K562 (cell line): ENCODE data around the gene ANP32B. TPM values are rescaled to one million over a fixed set of nuclear protein-coding genes. Genes with fewer than 3 reads are reported as not detected.

Experiments
- ATF2 ChIP-seq: sonication (generic); formaldehyde crosslinking; IDR thresholded peaks from 2 replicates; pipeline ENCODE4 v1.8.1; 2022; ENCODE audit warnings: missing genetic modification reagents
- CREB3L1 ChIP-seq: fragments of 450-650 bp; IDR thresholded peaks from 2 replicates; pipeline ENCODE4 v1.6.1; 2014; ENCODE audit warnings: low read depth, mild to moderate bottlenecking, moderate library complexity, borderline replicate concordance
- CREBBP ChIP-seq: IDR thresholded peaks from one replicate; pipeline ENCODE4 v1.6.1; 2012; ENCODE audit warnings: low read depth, mild to moderate bottlenecking, control low read depth, inconsistent platforms, low read length
- ELK1 ChIP-seq: sonication (generic); formaldehyde crosslinking; IDR thresholded peaks from 2 replicates; pipeline ENCODE4 v1.8.1; 2022; ENCODE audit warnings: missing genetic modification reagents
- FOXM1 ChIP-seq, 2 experiments: fragments of 450-650 bp in 1 of 2; sonication (generic) in 1 of 2; formaldehyde crosslinking in 1 of 2; IDR thresholded peaks; 2 replicates each; pipeline versions ENCODE4 v1.6.1 to v1.9.0; 2017 to 2022; ENCODE audit warnings: low read depth in 2 of 2, mild to moderate bottlenecking in 2 of 2, missing genetic modification reagents in 1 of 2, moderate library complexity in 1 of 2
- GTF2A2 ChIP-seq: IDR thresholded peaks from 2 replicates; pipeline ENCODE4 v1.6.1; 2016; ENCODE audit warnings: mild to moderate bottlenecking, missing genetic modification characterization, missing compliant biosample characterization
- HNRNPLL ChIP-seq: fragments of 200-400 bp; formaldehyde crosslinking; IDR thresholded peaks from 2 replicates; pipeline ENCODE4 v1.6.1; 2017; ENCODE audit warnings: low read length, low read depth, mild to moderate bottlenecking; ENCODE audit not compliant: poor library complexity, severe bottlenecking
- HOMEZ ChIP-seq: fragments of 250-450 bp; sonication (Bioruptor Pico); IDR thresholded peaks from 2 replicates; pipeline ENCODE4 v1.4.0; 2020; ENCODE audit warnings: mild to moderate bottlenecking, moderate library complexity
- MLX ChIP-seq, 2 experiments: fragments of 450-650 bp in 1 of 2; sonication (generic) in 1 of 2; formaldehyde crosslinking; conservative IDR thresholded peaks; 2 replicates each; pipeline versions ENCODE4 v1.4.0 to v1.8.1; 2020 to 2022; ENCODE audit warnings: mild to moderate bottlenecking in 1 of 2, missing genetic modification reagents in 1 of 2
- PTRF ChIP-seq: fragments of 450-650 bp; IDR thresholded peaks from 2 replicates; pipeline ENCODE4 v1.6.1; 2016; ENCODE audit warnings: mild to moderate bottlenecking, missing genetic modification characterization, missing compliant biosample characterization
- TRIM25 ChIP-seq: fragments of 450-650 bp; IDR thresholded peaks from 2 replicates; pipeline ENCODE4 v1.7.0; 2016; ENCODE audit warnings: borderline replicate concordance
- WHSC1 ChIP-seq: IDR thresholded peaks from one replicate; pipeline ENCODE4 v1.6.1; 2012; ENCODE audit warnings: low read length, control low read depth, inconsistent platforms
- ZFX ChIP-seq: sonication (generic); formaldehyde crosslinking; IDR thresholded peaks from 2 replicates; pipeline ENCODE4 v1.8.0; 2022; ENCODE audit warnings: mild to moderate bottlenecking, missing genetic modification reagents, moderate library complexity
- ZNF282 ChIP-seq: sonication (generic); formaldehyde crosslinking; IDR thresholded peaks from 2 replicates; pipeline ENCODE4 v1.8.1; 2023; ENCODE audit warnings: missing genetic modification reagents
- ZNF384 ChIP-seq: IDR thresholded peaks from 2 replicates; pipeline ENCODE4 v1.6.1; 2012; ENCODE audit warnings: low read depth, low read length, improper control_type of control experiment
- ZNF586 ChIP-seq: fragments of 450-650 bp; formaldehyde crosslinking; conservative IDR thresholded peaks from 2 replicates; pipeline ENCODE4 v1.4.0; 2020; ENCODE audit warnings: mild to moderate bottlenecking, moderate library complexity
- ZNF695 ChIP-seq: fragments of 450-650 bp; formaldehyde crosslinking; IDR thresholded peaks from 2 replicates; pipeline ENCODE4 v1.4.0; 2020; ENCODE audit warnings: mild to moderate bottlenecking, moderate library complexity
- ZNF75A ChIP-seq: fragments of 450-650 bp; formaldehyde crosslinking; IDR thresholded peaks from 2 replicates; pipeline ENCODE4 v1.4.0; 2020; ENCODE audit warnings: mild to moderate bottlenecking
- ZZZ3 ChIP-seq: fragments of 450-650 bp; IDR thresholded peaks from 2 replicates; pipeline ENCODE4 v1.6.1; 2016; ENCODE audit warnings: antibody characterized with exemption, mild to moderate bottlenecking, moderate library complexity
- polyA plus RNA-seq, 8 experiments: library from polyadenylated mRNA; depleted of rRNA in 4 of 8; stranded (reverse) in 5 of 8; unstranded in 3 of 8; fragments of >200 nt; fragmentation: Nextera tagmentation in 2 of 8; fragmentation: Illumina TruSeq in 1 of 8; extraction: Ambion mirVana in 2 of 8; extraction: Trizol in 1 of 8; gene quantifications; 2 replicates each; pipeline versions ENCODE4 v1.2.1 to v1.2.3, GENCODE V29; 2011 to 2014; ENCODE audit warnings: inconsistent platforms in 1 of 8, missing spikeins in 1 of 8
- total RNA-seq, 7 experiments: library from RNA; depleted of rRNA in 6 of 7; stranded (reverse); fragments of >200 nt in 6 of 7; fragmentation: Illumina TruSeq in 2 of 7; extraction: Trizol in 2 of 7; gene quantifications; 2 replicates each; pipeline versions ENCODE4 v1.2.1 to v1.2.3, GENCODE V29; 2011 to 2021; ENCODE audit warnings: low replicate concordance in 1 of 7

ANP32B gene
- total and polyA plus RNA-seq, 9 of the 15 experiments (the other 6 are each of a cell fraction or from before 2014, with no cell fraction given) = 68.9 to 815 (median 141) TPM

- TF ChIP-seq ZZZ3 (no peak), CREBBP (no peak), ZNF384 (no peak), ZNF75A (CRISPR knock-in tag) (no peak), PTRF (no peak), GTF2A2 (tag) (no peak), CREB3L1 (peak; percentile 28; the same call in 1 of the 2 replicates), MLX (CRISPR knock-in tag; conservative IDR thresholded peaks at IDR 0.05) (no peak), HNRNPLL (no peak), ATF2 (CRISPR knock-in tag) (no peak; the same call in 1 of the 2 replicates), ZNF586 (CRISPR knock-in tag) (peak; percentile 80; the same call in 1 of the 2 replicates), ZNF282 (CRISPR knock-in tag) (no peak), WHSC1 (no peak), FOXM1 (IDR thresholded peaks at IDR 0.05; ENCODE audit: low read depth) (no peak), FOXM1 (CRISPR knock-in tag; IDR thresholded peaks at IDR 0.05; ENCODE audit: low read depth) (peak; percentile 11; the same call in 1 of the 2 replicates), ZNF695 (CRISPR knock-in tag) (no peak), ZFX (CRISPR knock-in tag) (no peak; the same call in 1 of the 2 replicates), ELK1 (CRISPR knock-in tag) (no peak), TRIM25 (no peak), HOMEZ (CRISPR knock-in tag) (no peak)
Measured at GRCh38 chr9:97985058-97985861, 2.1 kb downstream of the ANP32B start (continued).
